ENCODE measurements around the gene DPP6. TPM values are rescaled to one million over a fixed set of nuclear protein-coding genes. Genes with fewer than 3 reads are reported as not detected.
A peak's percentile ranks its signal among the peaks of the same experiment; 100 is the strongest.

Gene DPP6
- total RNA-seq, 1 donor from 2014 or later = 0.62 TPM

GRCh38 chr7:154304231-154304630, 252.0 kb downstream of the DPP6 start:
- ATAC-seq (peak; percentile 34), DNase-seq (ENCODE audit: low spot score) (no peak)
- intact Hi-C loops (cut with DNase I) = no loop called here

GRCh38 chr7:154304740-154305700, 252.8 kb downstream of the DPP6 start:
- intact Hi-C loops (cut with DNase I) = no loop called here
- DNase-seq (ENCODE audit: low spot score) = no peak
- no peak for ATAC-seq

- DNase-seq (ENCODE audit: low spot score) (no peak), ATAC-seq (no peak)
- intact Hi-C loops (cut with DNase I) = no loop called here
Measured at GRCh38 chr7:154306036-154306435, 253.8 kb downstream of the DPP6 start.

GRCh38 chr7:154308928-154309327, 256.7 kb downstream of the DPP6 start:
- no peak for ATAC-seq
- DNase-seq (ENCODE audit: low spot score) = no peak
- intact Hi-C loops (cut with DNase I) = no loop called here

- DNase-seq (ENCODE audit: low spot score) = no peak
- intact Hi-C loops (cut with DNase I) = no loop called here
- ATAC-seq = no peak
Measured at GRCh38 chr7:154310114-154310513, 257.9 kb downstream of the DPP6 start.

GRCh38 chr7:154324196-154324595, 272.0 kb downstream of the DPP6 start:
- no peak for ATAC-seq
- no peak for DNase-seq (ENCODE audit: low spot score)
- intact Hi-C loops (cut with DNase I) = no loop called here

- no peak for ATAC-seq
- intact Hi-C loops (cut with DNase I) = no loop called here
Measured at GRCh38 chr7:154326421-154326820, 274.2 kb downstream of the DPP6 start.

GRCh38 chr7:154330318-154330717, 278.1 kb downstream of the DPP6 start:
- no peak for ATAC-seq

More at GRCh38 chr7:154326421-154326820, 274.2 kb downstream of the DPP6 start:
- DNase-seq (ENCODE audit: low spot score) = no peak

GRCh38 chr7:154332811-154333580, 280.8 kb downstream of the DPP6 start:
- no peak for ATAC-seq
- intact Hi-C loops (cut with DNase I) = no loop called here
- no peak for DNase-seq (ENCODE audit: low spot score)

More at GRCh38 chr7:154330318-154330717, 278.1 kb downstream of the DPP6 start:
- intact Hi-C loops (cut with DNase I) = no loop called here
- no peak for DNase-seq (ENCODE audit: low spot score)

GRCh38 chr7:154336295-154336694, 284.1 kb downstream of the DPP6 start:
- ATAC-seq = no peak
- intact Hi-C loops (cut with DNase I) = no loop called here

GRCh38 chr7:154338701-154339506, 286.7 kb downstream of the DPP6 start:
- intact Hi-C loops (cut with DNase I) = no loop called here
- no peak for ATAC-seq
- DNase-seq (ENCODE audit: low spot score) = no peak

More at GRCh38 chr7:154336295-154336694, 284.1 kb downstream of the DPP6 start:
- no peak for DNase-seq (ENCODE audit: low spot score)

- intact Hi-C loops (cut with DNase I) = no loop called here
- no peak for ATAC-seq
- DNase-seq (ENCODE audit: low spot score) = no peak
Measured at GRCh38 chr7:154342971-154343633, 290.9 kb downstream of the DPP6 start.

- DNase-seq (ENCODE audit: low spot score) (no peak), ATAC-seq (no peak)
- intact Hi-C loops (cut with DNase I) = no loop called here
Measured at GRCh38 chr7:154343778-154344412, 291.7 kb downstream of the DPP6 start.

GRCh38 chr7:154345093-154345492, 292.9 kb downstream of the DPP6 start:
- intact Hi-C loops (cut with DNase I) = no loop called here
- ATAC-seq = no peak

GRCh38 chr7:154347700-154348266, 295.6 kb downstream of the DPP6 start:
- DNase-seq (ENCODE audit: low spot score) (no peak), ATAC-seq (no peak)
- intact Hi-C loops (cut with DNase I) = no loop called here

More at GRCh38 chr7:154345093-154345492, 292.9 kb downstream of the DPP6 start:
- DNase-seq (ENCODE audit: low spot score) = no peak

- intact Hi-C loops (cut with DNase I) = no loop called here
- DNase-seq (ENCODE audit: low spot score) = no peak
- no peak for ATAC-seq
Measured at GRCh38 chr7:154350892-154351291, 298.7 kb downstream of the DPP6 start.

GRCh38 chr7:154353355-154353767, 301.2 kb downstream of the DPP6 start:
- intact Hi-C loops (cut with DNase I) = no loop called here
- no peak for DNase-seq (ENCODE audit: low spot score)
- no peak for ATAC-seq

GRCh38 chr7:154364170-154364569, 312.0 kb downstream of the DPP6 start:
- intact Hi-C loops (cut with DNase I) = no loop called here
- DNase-seq (ENCODE audit: low spot score) = no peak
- no peak for ATAC-seq

All from sciatic nerve (tissue), 2 donors.